Right lobe of liver (tissue), 6 donors: ENCODE results near the gene PODXL. TPM values are rescaled to one million over a fixed set of nuclear protein-coding genes. Genes with fewer than 3 reads are reported as not detected.

Source experiments
- ATAC-seq, 4 donors: fragments of 200-7000 bp; cut with Tn5 transposase; one replicate each; pipeline ENCODE4 v1.9.1; 2020; ENCODE audit warnings: mild to moderate bottlenecking in 4 of 4, moderate library complexity in 4 of 4
- DNase-seq, 3 donors: peaks; one replicate each; pipeline ENCODE4 v3.0.0-alpha.2; 2020
- H3K27ac ChIP-seq, 3 donors: fragments of 200-600 bp; one replicate each; pipeline ENCODE4 v1.8.0; 2022
- H3K27me3 ChIP-seq, 2 donors: fragments of 200-600 bp; one replicate each; pipeline ENCODE4 v1.8.0; 2022
- H3K36me3 ChIP-seq, 4 donors: fragments of 200-600 bp; sonication (generic) in 1 of 4; one replicate each; pipeline versions ENCODE4 v1.5.1 to v1.8.0; 2017 to 2022; ENCODE audit warnings: control low read depth in 1 of 4
- H3K4me1 ChIP-seq, 4 donors: fragments of 200-600 bp; sonication (generic) in 1 of 4; one replicate each; pipeline versions ENCODE4 v1.5.1 to v1.8.0; 2017 to 2022; ENCODE audit warnings: control low read depth in 1 of 4
- H3K4me3 ChIP-seq, 3 donors: fragments of 200-600 bp; one replicate each; pipeline ENCODE4 v1.8.0; 2022
- H3K9me3 ChIP-seq, 4 donors: fragments of 200-600 bp; sonication (generic) in 1 of 4; one replicate each; pipeline versions ENCODE4 v1.5.1 to v1.8.0; 2017 to 2022; ENCODE audit warnings: control low read depth in 1 of 4
- CTCF ChIP-seq, 4 donors: fragments of 200-600 bp in 3 of 4; fragments of 450-650 bp in 1 of 4; IDR thresholded peaks; one replicate each; pipeline versions ENCODE4 v1.5.1 to v1.8.0; 2016 to 2022; ENCODE audit warnings: antibody characterized with exemption in 4 of 4, mild to moderate bottlenecking in 2 of 4
- POLR2A ChIP-seq: fragments of 450-650 bp; IDR thresholded peaks from one replicate; pipeline ENCODE4 v1.6.1; 2017; ENCODE audit warnings: antibody characterized with exemption, mild to moderate bottlenecking
- WGBS: methylation state at CpG from one replicate; pipeline ENCODE4 v1.1.6; 2018; ENCODE audit warnings: low coverage, low lambda C conversion rate; ENCODE audit not compliant: insufficient coverage; ENCODE audit errors: missing lambda C conversion rate; 5-methylcytosine and 5-hydroxymethylcytosine counted together
- intact Hi-C, 2 donors: fragments of 100-400 bp; cut with DNase I; formaldehyde crosslinking; loops; one replicate each; pipeline versions ENCODE4 v1.11.2 to v1.14.1; 2022
- total RNA-seq, 6 experiments: library from RNA; depleted of rRNA in 2 of 6; stranded (reverse); fragments of >200 nt in 2 of 6; fragmentation: NEBNext Ultra II Directional in 3 of 6; extraction: Animal tissue kit (Norgen Biotek cat#: 25700) in 3 of 6; gene quantifications; one replicate each; pipeline versions ENCODE4 v1.1.0 to v1.2.4, GENCODE V29; 2016 to 2023
- donor health status: DM: no; HTN: yes; CAD: no.
- donor health status: DM: no; HTN: no; CAD: no.
- donor health status: DM: no; HTN: no; CAD: no.
- donor health status: DM: no; HTN: yes; CAD: no.
- donor health status: DM: no; HTN: yes; CAD: no.

The PODXL gene
- total RNA-seq, 6 experiments from 2014 or later = 2.1 to 11.4 (median 3.4) TPM

GRCh38 chr7:131511774-131512535 lies 44.5 kb downstream of the PODXL start:
- Histone ChIP-seq H3K36me3 (no peaks in the 10 kb centered on the region), H3K4me1 (peaks cover 0 to 9% (median 0%) of the 10 kb centered on the region in 4 donors), H3K27me3 (no peaks in the 10 kb centered on the region), H3K27ac (no peak overlapping the region), H3K9me3 (no peaks in the 10 kb centered on the region), H3K4me3 (no peak overlapping the region)
- no peak for ATAC-seq
- 45% methylated on average over 12 of the region's 15 CpGs for WGBS
- intact Hi-C loops = no loop called here
- no peak for DNase-seq
- TF ChIP-seq CTCF (IDR thresholded peaks at IDR 0.05) (no peak), POLR2A (no peak)

- Histone ChIP-seq H3K4me3 (no peak overlapping the region), H3K27ac (no peak overlapping the region), H3K9me3 (no peaks in the 10 kb centered on the region), H3K4me1 (peaks cover 0 to 9% (median 0%) of the 10 kb centered on the region in 4 donors), H3K27me3 (no peaks in the 10 kb centered on the region), H3K36me3 (no peaks in the 10 kb centered on the region)
- no peak for TF ChIP-seq CTCF (IDR thresholded peaks at IDR 0.05)
- TF ChIP-seq POLR2A = no peak
- ATAC-seq (no peak), DNase-seq (no peak)
- WGBS = 61% methylated on average over 3 of the region's 9 CpGs
- intact Hi-C loops = no loop called here
Observed at GRCh38 chr7:131511071-131511470, 45.4 kb downstream of the PODXL start.

GRCh38 chr7:131509781-131510180 lies 46.6 kb downstream of the PODXL start:
- 100% methylated on average over 1 of the region's 8 CpGs for WGBS
- Histone ChIP-seq H3K9me3 (no peaks in the 10 kb centered on the region), H3K36me3 (no peaks in the 10 kb centered on the region), H3K27me3 (no peaks in the 10 kb centered on the region), H3K27ac (no peak overlapping the region), H3K4me3 (no peak overlapping the region), H3K4me1 (peaks cover 0 to 9% (median 0%) of the 10 kb centered on the region in 4 donors)
- TF ChIP-seq CTCF (IDR thresholded peaks at IDR 0.05) = no peak
- TF ChIP-seq POLR2A = no peak
- ATAC-seq (no peak), DNase-seq (no peak)
- intact Hi-C loops = loop anchor here (5.0 kb wide), 1 partner anchor 143 kb away; no protein-coding TSS in a partner anchor

GRCh38 chr7:131508754-131509486 lies 47.5 kb downstream of the PODXL start:
- 69% methylated on average over 4 of the region's 10 CpGs for WGBS
- TF ChIP-seq CTCF (IDR thresholded peaks at IDR 0.05) (no peak), POLR2A (no peak)
- Histone ChIP-seq H3K27me3 (no peaks in the 10 kb centered on the region), H3K36me3 (no peaks in the 10 kb centered on the region), H3K4me1 (peaks cover 0 to 11% (median under 1%) of the 10 kb centered on the region in 4 donors), H3K9me3 (no peaks in the 10 kb centered on the region), H3K4me3 (no peak overlapping the region), H3K27ac (no peak overlapping the region)
- no peak for ATAC-seq
- DNase-seq = no peak
- intact Hi-C loops = loop anchor here (5.0 kb wide), 1 partner anchor 143 kb away; no protein-coding TSS in a partner anchor
